ENCODE results near the gene GSN.

Gene GSN

GRCh38 chr9:121273064-121273775 is 5.3 kb downstream of the GSN start:
- peak; percentile 7 for DNase-seq (ENCODE audit: low spot score)

- peak; percentile 7 for DNase-seq (ENCODE audit: low spot score)
These were observed 6.9 kb downstream of the GSN start for GRCh38 chr9:121274851-121275250.

GRCh38 chr9:121275781-121276658 is 8.1 kb downstream of the GSN start:
- peak; percentile 73 for DNase-seq (ENCODE audit: low spot score)

- DNase-seq (ENCODE audit: low spot score): no peak
These were observed 9.1 kb downstream of the GSN start for GRCh38 chr9:121277026-121277425.

- no peak for DNase-seq (ENCODE audit: low spot score)
These were observed 9.7 kb downstream of the GSN start for GRCh38 chr9:121277518-121278295.

GRCh38 chr9:121278477-121279261 is 10.7 kb downstream of the GSN start:
- peak; percentile 76 for DNase-seq (ENCODE audit: low spot score)

- peak; percentile 55 for DNase-seq (ENCODE audit: low spot score)
These were observed 11.9 kb downstream of the GSN start for GRCh38 chr9:121279776-121280388.

GRCh38 chr9:121280715-121281613 is 13.0 kb downstream of the GSN start:
- no peak for DNase-seq (ENCODE audit: low spot score)

- DNase-seq (ENCODE audit: low spot score): peak; percentile 29
These were observed 13.8 kb downstream of the GSN start for GRCh38 chr9:121281614-121282276.

- DNase-seq (ENCODE audit: low spot score): peak; percentile 60
These were observed 14.5 kb downstream of the GSN start for GRCh38 chr9:121282277-121283079.

GRCh38 chr9:121283080-121283398 is 15.1 kb downstream of the GSN start:
- DNase-seq (ENCODE audit: low spot score): no peak

GRCh38 chr9:121283856-121284732 is 16.1 kb downstream of the GSN start:
- DNase-seq (ENCODE audit: low spot score): peak; percentile 31

- no peak for DNase-seq (ENCODE audit: low spot score)
These were observed 16.9 kb downstream of the GSN start for GRCh38 chr9:121284733-121285451.

GRCh38 chr9:121285835-121286687 is 18.1 kb downstream of the GSN start:
- peak; percentile 75 for DNase-seq (ENCODE audit: low spot score)

- no peak for DNase-seq (ENCODE audit: low spot score)
These were observed 18.7 kb downstream of the GSN start for GRCh38 chr9:121286688-121286972.

GRCh38 chr9:121286973-121287741 is 19.2 kb downstream of the GSN start:
- peak; percentile 92 for DNase-seq (ENCODE audit: low spot score)
